Adrenal gland (tissue), 12 donors: ENCODE measurements around the gene MYO5B. TPM values are rescaled to one million over a fixed set of nuclear protein-coding genes. Genes with fewer than 3 reads are reported as not detected.

ENCODE experiments used
- DNase-seq, 7 donors: peaks; one replicate each; pipeline ENCODE4 v3.0.0-alpha.2; 2019 to 2020
- H3K27ac ChIP-seq, 5 donors: fragments of 200-600 bp; sonication (generic) in 4 of 5; 1 replicate in 3 of 5; 2 replicates in 2 of 5; pipeline versions ENCODE4 v1.5.1 to v1.8.0; 2016 to 2020; ENCODE audit warnings: mild to moderate bottlenecking in 1 of 5
- H3K27me3 ChIP-seq: fragments of 200-600 bp; 2 replicates; pipeline ENCODE4 v1.8.0; 2021
- H3K36me3 ChIP-seq, 2 donors: fragments of 200-600 bp; replicated peaks in 1 of 2; 1 replicate in 1 of 2; 2 replicates in 1 of 2; pipeline versions ENCODE4 v1.5.1 to v1.8.0; 2018 to 2022
- H3K4me1 ChIP-seq, 2 donors: fragments of 200-600 bp; replicated peaks in 1 of 2; 1 replicate in 1 of 2; 2 replicates in 1 of 2; pipeline versions ENCODE4 v1.5.1 to v1.8.0; 2018 to 2021
- H3K4me3 ChIP-seq, 4 donors: fragments of 200-600 bp; sonication (generic) in 3 of 4; one replicate each; pipeline ENCODE4 v1.5.1; 2016 to 2018
- H3K9me3 ChIP-seq, 3 donors: fragments of 200-600 bp; sonication (generic) in 1 of 3; replicated peaks in 1 of 3; 1 replicate in 2 of 3; 2 replicates in 1 of 3; pipeline versions ENCODE4 v1.5.1 to v1.8.0; 2016 to 2021
- CTCF ChIP-seq, 6 experiments: fragments of 450-650 bp in 4 of 6; fragments of 200-600 bp in 2 of 6; sonication (generic) in 1 of 6; IDR thresholded peaks; 1 replicate in 5 of 6; 2 replicates in 1 of 6; pipeline versions ENCODE4 v1.5.1 to v1.8.0; 2016 to 2021; ENCODE audit warnings: antibody characterized with exemption in 6 of 6, mild to moderate bottlenecking in 2 of 6, moderate library complexity in 1 of 6
- POLR2A ChIP-seq, 2 donors: fragments of 450-650 bp; IDR thresholded peaks; one replicate each; pipeline ENCODE4 v1.6.1; 2017; ENCODE audit warnings: antibody characterized with exemption in 2 of 2, mild to moderate bottlenecking in 2 of 2, moderate library complexity in 1 of 2
- WGBS, 4 donors: extraction: QIAGEN DNeasy Blood & Tissue Kit in 2 of 4; methylation state at CpG; one replicate each; pipeline versions ENCODE4 v1.1.5 to v1.1.7; 2013 to 2017; 5-methylcytosine and 5-hydroxymethylcytosine counted together
- intact Hi-C, 2 donors: fragments of 100-400 bp; cut with DNase I; formaldehyde crosslinking; loops; one replicate each; pipeline versions ENCODE4 v1.14.1 to v1.15.0; 2022 to 2023
- polyA plus RNA-seq, 3 donors: library from polyadenylated mRNA; stranded (reverse); fragments of 200-250 nt in 2 of 3; fragments of 350-450 nt in 1 of 3; fragmentation: Illumina TruSeq in 1 of 3; extraction: RNeasy Lipid Tissue Mini Kit (QIAGEN cat#74804) in 1 of 3; gene quantifications; one replicate each; pipeline ENCODE4 v1.2.3, GENCODE V29; 2013 to 2014
- total RNA-seq, 9 donors: library from RNA; depleted of rRNA in 4 of 9; stranded (reverse); fragments of >200 nt in 4 of 9; fragments of 120-200 nt in 1 of 9; fragmentation: NEBNext Ultra II Directional in 1 of 9; extraction: Animal tissue kit (Norgen Biotek cat#: 25700) in 1 of 9; gene quantifications; one replicate each; pipeline versions ENCODE4 v1.1.0 to v1.2.4, GENCODE V29; 2013 to 2023
- donor health status: healthy with polysubstance abuse.
- donor health status: Bipolar disorder and iron deficiency.
- donor health status: DM: yes; HTN: yes; CAD: no.
- donor health status: DM: no; HTN: no; CAD: no.
- donor health status: DM: no; HTN: no; CAD: no.
- donor health status: DM: yes; HTN: yes; CAD: no.

The MYO5B gene
- total and polyA plus RNA-seq, 12 donors, result 0.61 to 9.3 (median 2.9) TPM

DNA sequence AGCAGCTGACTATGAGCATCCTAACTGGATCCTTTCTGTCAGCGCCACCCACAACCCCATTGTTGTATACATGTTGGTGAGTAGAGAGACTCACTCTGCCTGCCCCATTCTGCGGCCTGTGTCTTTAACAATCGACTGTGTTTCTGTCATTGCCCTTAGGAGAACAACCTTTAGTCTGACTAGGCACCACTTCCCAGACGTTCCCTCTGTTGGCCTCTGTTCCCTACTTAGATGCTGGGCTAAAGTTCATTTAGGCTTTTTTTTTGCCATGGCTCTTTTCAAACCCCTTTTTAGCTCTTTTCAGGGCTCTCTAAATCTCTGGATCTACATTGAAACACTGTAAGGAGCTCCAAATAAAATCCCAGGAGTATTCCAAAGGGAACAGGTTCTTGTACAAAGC lies 361.1 kb downstream of the MYO5B start:
- no peaks in the 10 kb centered on the region for H3K9me3 ChIP-seq
- no peak overlapping the region for H3K27ac ChIP-seq
- intact Hi-C loops, result no loop called here
- WGBS, 4 donors, result 81 to 85% (median 82%) methylated on average over 4 of the region's 4 CpGs
- TF ChIP-seq POLR2A (IDR thresholded peaks at IDR 0.05), result no peak
- TF ChIP-seq CTCF (IDR thresholded peaks at IDR 0.05), result no peak
- no peaks in the 10 kb centered on the region for H3K36me3 ChIP-seq
- H3K4me3 ChIP-seq, result no peak overlapping the region
- no peaks in the 10 kb centered on the region for H3K27me3 ChIP-seq
- no peak for DNase-seq
- no peaks in the 10 kb centered on the region for H3K4me1 ChIP-seq

DNA sequence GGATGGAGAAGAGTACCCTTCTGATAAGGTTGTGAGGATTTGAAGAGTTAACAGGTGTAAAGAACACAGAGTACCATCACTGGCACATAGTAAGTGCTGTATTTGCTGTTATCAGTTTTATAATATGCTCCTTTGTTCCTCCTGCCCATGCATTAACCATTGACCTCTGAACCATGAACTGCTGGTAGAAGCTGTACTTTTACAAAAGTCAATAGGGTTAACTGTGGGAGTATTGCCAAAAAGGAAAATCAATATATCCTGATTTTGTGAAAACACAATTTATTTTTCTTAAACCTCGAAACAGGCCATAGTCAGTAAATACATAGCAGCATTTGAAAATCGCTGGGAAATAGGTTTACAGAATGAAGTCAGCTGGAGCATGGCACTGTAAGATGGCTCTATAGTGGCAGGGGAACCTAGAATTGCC lies 362.7 kb downstream of the MYO5B start:
- H3K4me3 ChIP-seq, result no peak overlapping the region
- WGBS, 4 donors, result 82 to 88% (median 87%) methylated on average over 2 of the region's 2 CpGs
- TF ChIP-seq POLR2A (IDR thresholded peaks at IDR 0.05), result no peak
- TF ChIP-seq CTCF (IDR thresholded peaks at IDR 0.05), result no peak
- intact Hi-C loops, result no loop called here
- peaks cover 0 to 3% (median 0%) of the 10 kb centered on the region in 3 donors for H3K9me3 ChIP-seq
- H3K27me3 ChIP-seq, result no peaks in the 10 kb centered on the region
- no peak for DNase-seq
- H3K36me3 ChIP-seq, result no peaks in the 10 kb centered on the region
- H3K4me1 ChIP-seq, result no peaks in the 10 kb centered on the region
- H3K27ac ChIP-seq, result no peak overlapping the region

DNA sequence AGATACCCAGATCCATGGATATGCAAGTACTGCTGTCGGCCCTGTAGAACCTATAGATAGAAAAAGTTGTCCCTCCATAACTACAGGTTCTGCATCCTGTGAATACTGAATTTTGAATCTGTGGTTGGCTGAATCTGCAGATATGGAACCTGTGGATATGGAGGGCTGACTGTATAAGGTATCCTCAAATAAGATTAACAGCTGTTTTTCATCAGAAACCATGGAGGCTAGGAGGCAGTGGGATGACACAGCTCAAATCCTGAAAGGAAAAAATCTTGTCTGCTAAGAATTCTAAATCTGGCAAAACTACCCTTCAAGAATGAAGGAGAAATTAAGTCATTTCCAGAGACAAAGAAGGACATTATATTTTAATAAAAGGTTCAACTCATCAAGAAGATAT lies 367.0 kb downstream of the MYO5B start:
- WGBS, 4 donors, result 93 to 100% (median 97%) methylated on average over 1 of the region's 1 CpG
- Histone ChIP-seq H3K27ac (no peak overlapping the region), H3K27me3 (no peaks in the 10 kb centered on the region), H3K9me3 (peaks cover 0 to 4% (median 0%) of the 10 kb centered on the region in 3 donors), H3K4me1 (no peaks in the 10 kb centered on the region), H3K36me3 (no peaks in the 10 kb centered on the region), H3K4me3 (no peak overlapping the region)
- DNase-seq, result no peak
- TF ChIP-seq CTCF (IDR thresholded peaks at IDR 0.05), result no peak
- no peak for TF ChIP-seq POLR2A (IDR thresholded peaks at IDR 0.05)
- intact Hi-C loops, result no loop called here

DNA sequence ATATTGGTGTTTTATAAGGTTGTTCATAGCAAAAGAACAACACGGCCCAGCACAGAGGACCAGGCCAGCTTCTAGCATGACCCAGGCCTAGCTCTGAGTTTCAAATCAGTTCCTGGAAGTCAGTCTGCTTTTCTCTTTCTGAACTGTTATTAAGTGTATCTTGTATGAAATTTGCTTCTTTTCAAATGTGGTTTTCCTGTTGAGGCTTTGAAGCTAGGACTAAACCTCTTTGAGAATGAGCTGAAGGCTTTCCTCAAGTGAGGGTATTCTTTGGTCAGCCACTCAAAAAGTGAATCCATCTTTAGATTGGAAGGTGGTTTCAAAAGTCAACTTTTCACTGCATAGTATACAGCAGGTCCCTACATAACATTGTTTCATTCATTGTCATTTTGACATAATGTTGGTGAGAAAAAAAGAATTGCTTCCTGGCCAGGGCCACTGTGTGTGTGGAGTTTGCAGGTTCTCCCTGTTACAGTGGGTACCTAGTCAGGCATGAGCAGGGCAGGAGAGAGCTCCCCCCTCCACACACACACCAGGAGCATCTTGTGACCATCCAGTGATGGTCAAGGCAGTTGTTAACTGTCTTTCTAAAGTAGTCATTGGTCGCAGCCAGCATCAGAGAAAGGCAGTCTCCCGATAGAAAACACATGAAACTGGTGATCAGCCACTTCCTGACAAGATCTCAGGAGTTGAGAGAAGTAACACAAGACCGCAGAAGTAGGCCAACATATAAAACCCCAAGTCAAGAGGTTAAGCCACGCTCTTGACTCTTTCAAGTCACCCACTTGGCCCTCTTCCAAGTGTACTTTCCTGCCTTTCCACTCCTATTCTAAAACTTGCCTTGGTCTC lies 374.9 kb downstream of the MYO5B start:
- 75 to 85% (median 81%) methylated on average over 5 of the region's 5 CpGs for WGBS, 4 donors
- no peak overlapping the region for H3K4me3 ChIP-seq
- H3K4me1 ChIP-seq, result no peaks in the 10 kb centered on the region
- no peak overlapping the region for H3K27ac ChIP-seq
- no peaks in the 10 kb centered on the region for H3K36me3 ChIP-seq
- intact Hi-C loops, result no loop called here
- H3K27me3 ChIP-seq, result no peaks in the 10 kb centered on the region
- H3K9me3 ChIP-seq, result no peaks in the 10 kb centered on the region
- TF ChIP-seq CTCF (IDR thresholded peaks at IDR 0.05) (no peak), POLR2A (IDR thresholded peaks at IDR 0.05) (no peak)
- DNase-seq, result no peak
